Endodermal cell (in vitro differentiated cells): ENCODE data around the gene SIK2. TPM values are rescaled to one million over a fixed set of nuclear protein-coding genes. Genes with fewer than 3 reads are reported as not detected.
"Not testable (repeated sequence)": the region's sequence is repeated elsewhere in the genome, so short reads cannot be mapped to it uniquely, and the experiment has no call there.

Source experiments
- DNase-seq: peaks from one replicate; pipeline ENCODE4 v3.0.0-alpha.2; 2017
- H3K27ac ChIP-seq: 2 replicates; pipeline ENCODE4 v1.5.1; 2013; ENCODE audit warnings: mild to moderate bottlenecking, low read depth, low read length, moderate library complexity
- H3K27me3 ChIP-seq: 2 replicates; pipeline ENCODE4 v1.6.1; 2013; ENCODE audit warnings: mild to moderate bottlenecking, low read length, moderate library complexity; ENCODE audit not compliant: insufficient read depth, control insufficient read depth, poor library complexity, severe bottlenecking
- H3K36me3 ChIP-seq: 2 replicates; pipeline ENCODE4 v1.7.0; 2013; ENCODE audit warnings: mild to moderate bottlenecking, low read length, moderate library complexity; ENCODE audit not compliant: control insufficient read depth, insufficient read depth
- H3K4me1 ChIP-seq: one replicate; pipeline ENCODE4 v1.7.0; 2013; ENCODE audit warnings: low read length; ENCODE audit not compliant: control insufficient read depth, insufficient read depth
- H3K4me3 ChIP-seq: 2 replicates; pipeline ENCODE4 v1.5.1; 2013; ENCODE audit warnings: mild to moderate bottlenecking, low read length, moderate library complexity
- H3K9ac ChIP-seq: 2 replicates; pipeline ENCODE4 v1.6.1; 2013; ENCODE audit warnings: mild to moderate bottlenecking, low read length, moderate library complexity; ENCODE audit not compliant: poor library complexity, severe bottlenecking; ENCODE audit errors: extremely low read depth
- H3K9me3 ChIP-seq: 2 replicates; pipeline ENCODE4 v1.6.1; 2013; ENCODE audit warnings: mild to moderate bottlenecking, low read length, moderate library complexity; ENCODE audit not compliant: control insufficient read depth
- H3K27ac Mint-ChIP-seq: 2 replicates; pipeline ENCODE4 v1.8.0; 2020; ENCODE audit warnings: mixed read lengths
- H3K27me3 Mint-ChIP-seq: 2 replicates; pipeline ENCODE4 v1.8.0; 2021; ENCODE audit warnings: mild to moderate bottlenecking, mixed read lengths; ENCODE audit not compliant: insufficient read depth
- H3K36me3 Mint-ChIP-seq: 2 replicates; pipeline ENCODE4 v1.8.0; 2020; ENCODE audit warnings: low read depth, mixed read lengths
- H3K4me1 Mint-ChIP-seq: 2 replicates; pipeline ENCODE4 v1.8.0; 2020; ENCODE audit warnings: mixed read lengths
- H3K4me3 Mint-ChIP-seq: 2 replicates; pipeline ENCODE4 v1.8.0; 2020; ENCODE audit warnings: mild to moderate bottlenecking, moderate library complexity, mixed read lengths
- H3K9me3 Mint-ChIP-seq: 2 replicates; pipeline ENCODE4 v1.8.0; 2020; ENCODE audit warnings: mild to moderate bottlenecking, mixed read lengths
- whole genome bisulfite sequencing, 2 experiments: methylation state at CpG; one replicate each; pipeline versions ENCODE4 v1.1.5 to v1.1.7; 2013; ENCODE audit warnings: missing lambda C conversion rate in 2 of 2, mixed read lengths in 1 of 2; ENCODE audit not compliant: insufficient coverage in 1 of 2, insufficient read length in 1 of 2; 5-methylcytosine and 5-hydroxymethylcytosine counted together
- total RNA-seq, 2 donors: library from RNA; stranded (reverse); fragmentation: NEBNext Ultra II Directional in 1 of 2; extraction: Animal tissue kit (Norgen Biotek cat#: 25700) in 1 of 2; gene quantifications; 2 replicates in 1 of 2; 3 replicates in 1 of 2; pipeline ENCODE4 v1.2.1, GENCODE V29; 2021
- TF ChIP-seq, protein P1 (sequence below): fragments of 200-600 bp; sonication (generic); conservative IDR thresholded peaks from 2 replicates; pipeline ENCODE4 v1.5.0; 2021; ENCODE audit warnings: antibody characterized with exemption, mild to moderate bottlenecking

Gene SIK2
- total RNA-seq, 2 donors from 2014 or later, result 13.2 to 13.4 TPM

DNA sequence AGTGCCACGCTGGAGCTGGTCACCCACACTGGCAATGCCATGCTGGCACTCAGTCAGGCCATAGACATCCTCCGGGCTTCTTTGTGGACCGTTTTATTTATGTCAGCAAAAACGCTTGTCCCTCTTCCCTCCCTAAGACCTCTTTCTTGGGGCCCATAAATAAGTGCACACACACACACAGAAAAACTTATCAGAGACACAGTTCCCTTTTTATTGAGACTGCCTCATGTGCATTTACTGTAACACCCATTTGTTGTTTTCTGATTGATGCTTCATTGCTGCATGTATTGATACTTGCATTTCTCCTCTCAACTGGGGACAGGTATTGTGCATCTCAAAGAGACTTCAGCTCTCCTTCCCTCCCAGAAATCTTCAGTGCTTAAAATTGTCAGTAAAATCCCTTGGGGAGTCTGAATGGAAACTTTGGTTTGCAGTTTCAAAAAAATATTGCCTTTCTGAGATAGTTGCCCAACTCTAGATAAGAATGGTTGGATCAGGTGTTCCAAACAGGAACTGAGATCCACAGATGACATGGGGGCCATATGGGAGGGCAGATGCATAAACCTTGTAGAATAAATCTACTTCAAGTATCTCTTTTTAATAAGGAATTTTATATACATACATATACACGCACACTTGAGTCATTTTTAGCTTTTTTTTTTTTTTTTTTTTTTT lies 113.0 kb downstream of the SIK2 start:
- no peak overlapping the region for H3K4me3 Mint-ChIP-seq
- H3K9me3 Mint-ChIP-seq, result no peaks in the 10 kb centered on the region
- no peaks in the 10 kb centered on the region for H3K27me3 Mint-ChIP-seq
- Histone ChIP-seq H3K27ac (no peak overlapping the region), H3K27me3 (no peaks in the 10 kb centered on the region), H3K4me3 (no peak overlapping the region), H3K9me3 (no peaks in the 10 kb centered on the region), H3K4me1 (peaks cover 4% of the 10 kb centered on the region), H3K9ac (no peak overlapping the region), H3K36me3 (peaks cover 44% of the 10 kb centered on the region)
- WGBS, 2 experiments, result 94 to 97% methylated on average over 3 to 4 of the region's 5 CpGs
- TF ChIP-seq, protein P1, sequence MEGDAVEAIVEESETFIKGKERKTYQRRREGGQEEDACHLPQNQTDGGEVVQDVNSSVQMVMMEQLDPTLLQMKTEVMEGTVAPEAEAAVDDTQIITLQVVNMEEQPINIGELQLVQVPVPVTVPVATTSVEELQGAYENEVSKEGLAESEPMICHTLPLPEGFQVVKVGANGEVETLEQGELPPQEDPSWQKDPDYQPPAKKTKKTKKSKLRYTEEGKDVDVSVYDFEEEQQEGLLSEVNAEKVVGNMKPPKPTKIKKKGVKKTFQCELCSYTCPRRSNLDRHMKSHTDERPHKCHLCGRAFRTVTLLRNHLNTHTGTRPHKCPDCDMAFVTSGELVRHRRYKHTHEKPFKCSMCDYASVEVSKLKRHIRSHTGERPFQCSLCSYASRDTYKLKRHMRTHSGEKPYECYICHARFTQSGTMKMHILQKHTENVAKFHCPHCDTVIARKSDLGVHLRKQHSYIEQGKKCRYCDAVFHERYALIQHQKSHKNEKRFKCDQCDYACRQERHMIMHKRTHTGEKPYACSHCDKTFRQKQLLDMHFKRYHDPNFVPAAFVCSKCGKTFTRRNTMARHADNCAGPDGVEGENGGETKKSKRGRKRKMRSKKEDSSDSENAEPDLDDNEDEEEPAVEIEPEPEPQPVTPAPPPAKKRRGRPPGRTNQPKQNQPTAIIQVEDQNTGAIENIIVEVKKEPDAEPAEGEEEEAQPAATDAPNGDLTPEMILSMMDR, result no peak
- peaks cover 13% of the 10 kb centered on the region for H3K4me1 Mint-ChIP-seq
- DNase-seq, result no peak
- no peak overlapping the region for H3K27ac Mint-ChIP-seq
- H3K36me3 Mint-ChIP-seq, result peaks cover 45% of the 10 kb centered on the region

DNA sequence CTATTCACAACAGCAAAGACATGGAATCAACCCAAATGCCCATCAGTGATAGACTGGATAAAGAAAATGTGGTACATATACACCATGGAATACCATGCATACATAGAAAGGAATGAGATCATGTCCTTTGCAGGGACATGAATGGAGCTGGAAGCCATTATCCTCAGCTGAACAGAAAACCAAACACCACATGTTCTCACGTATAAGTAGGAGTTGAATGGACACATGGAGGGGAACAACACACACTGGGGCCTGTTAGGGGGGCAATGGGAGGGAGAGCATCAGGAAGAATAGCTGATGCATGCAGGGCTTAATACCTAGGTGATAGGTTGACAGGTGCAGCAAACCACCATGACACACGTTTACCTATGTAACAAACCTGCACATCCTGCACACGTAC lies 115.4 kb downstream of the SIK2 start:
- H3K4me3 ChIP-seq, H3K9ac ChIP-seq, H3K27me3 Mint-ChIP-seq, H3K27me3 ChIP-seq, H3K9me3 Mint-ChIP-seq, DNase-seq, H3K27ac Mint-ChIP-seq, H3K4me3 Mint-ChIP-seq, H3K27ac ChIP-seq, H3K9me3 ChIP-seq, H3K4me1 ChIP-seq: not testable (repeated sequence)
- H3K36me3 ChIP-seq, result peaks cover 51% of the 10 kb centered on the region
- WGBS, 2 experiments, result 94% methylated on average over 3 of the region's 3 CpGs; no CpG with 5 or more reads in 1 of the 2 experiments
- H3K36me3 Mint-ChIP-seq, result peaks cover 47% of the 10 kb centered on the region
- H3K4me1 Mint-ChIP-seq, result peaks cover 13% of the 10 kb centered on the region

DNA sequence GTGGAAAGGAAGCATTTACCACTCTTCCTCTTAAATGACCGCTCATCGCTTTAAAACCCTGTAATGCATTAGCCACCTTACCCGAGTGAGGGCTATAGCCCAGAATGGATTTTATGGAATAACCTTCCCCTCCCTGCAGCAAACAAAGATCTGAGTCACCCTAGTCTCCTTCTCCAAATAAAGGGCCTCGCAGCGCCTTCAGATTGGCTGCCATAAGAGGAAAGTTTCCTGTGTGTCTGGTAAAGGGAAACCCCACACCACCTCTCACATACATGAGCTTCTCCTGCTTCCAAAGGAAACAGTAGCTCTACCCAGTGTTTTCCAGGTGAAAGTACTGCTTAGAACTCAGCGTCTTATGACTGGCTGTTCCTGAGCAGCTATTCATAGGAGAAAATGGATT lies 116.2 kb downstream of the SIK2 start:
- no peak overlapping the region for H3K27ac Mint-ChIP-seq
- H3K9me3 Mint-ChIP-seq, result no peaks in the 10 kb centered on the region
- H3K4me3 Mint-ChIP-seq, result no peak overlapping the region
- WGBS, 2 experiments, result 90 to 100% methylated on average over 1 to 6 of the region's 6 CpGs
- Histone ChIP-seq H3K9ac (no peak overlapping the region), H3K9me3 (no peaks in the 10 kb centered on the region), H3K4me3 (no peak overlapping the region), H3K36me3 (peaks cover 54% of the 10 kb centered on the region), H3K27me3 (no peaks in the 10 kb centered on the region), H3K27ac (no peak overlapping the region), H3K4me1 (peaks cover 4% of the 10 kb centered on the region)
- peaks cover 52% of the 10 kb centered on the region for H3K36me3 Mint-ChIP-seq
- no peak for DNase-seq
- peaks cover 13% of the 10 kb centered on the region for H3K4me1 Mint-ChIP-seq
- TF ChIP-seq, protein P1, result no peak
- H3K27me3 Mint-ChIP-seq, result no peaks in the 10 kb centered on the region

DNA sequence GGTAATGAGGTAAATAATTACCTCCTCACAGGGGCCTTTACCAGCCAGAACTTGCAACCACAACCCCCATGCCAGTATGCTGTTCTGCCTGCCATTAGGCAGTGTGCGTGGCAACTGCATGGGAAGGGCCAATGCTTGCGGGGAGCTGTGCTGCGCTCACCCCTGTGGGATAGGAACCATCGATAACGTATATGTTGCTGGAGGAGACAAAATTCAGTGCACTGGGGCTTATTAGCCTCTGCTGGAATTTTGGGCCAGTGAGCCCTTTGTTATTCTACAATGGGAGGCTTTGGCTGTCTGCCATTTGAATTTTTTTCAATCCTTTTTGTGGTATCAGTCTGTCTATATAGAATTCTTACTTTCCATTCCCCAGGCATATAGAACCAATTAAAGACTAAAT lies 116.6 kb downstream of the SIK2 start:
- Mint-ChIP-seq H3K4me1 (peaks cover 13% of the 10 kb centered on the region), H3K36me3 (peaks cover 56% of the 10 kb centered on the region), H3K9me3 (no peaks in the 10 kb centered on the region), H3K4me3 (no peak overlapping the region), H3K27ac (no peak overlapping the region), H3K27me3 (no peaks in the 10 kb centered on the region)
- Histone ChIP-seq H3K27me3 (no peaks in the 10 kb centered on the region), H3K4me3 (no peak overlapping the region), H3K9ac (no peak overlapping the region), H3K36me3 (peaks cover 54% of the 10 kb centered on the region), H3K9me3 (no peaks in the 10 kb centered on the region), H3K27ac (no peak overlapping the region), H3K4me1 (peaks cover 4% of the 10 kb centered on the region)
- no peak for DNase-seq
- 94 to 97% methylated on average over 5 of the region's 5 CpGs for WGBS, 2 experiments
- TF ChIP-seq, protein P1, result no peak
